Transverse colon (tissue), 4 donors: ENCODE data around the gene SCG2. TPM values are rescaled to one million over a fixed set of nuclear protein-coding genes. Genes with fewer than 3 reads are reported as not detected.
A peak's percentile ranks its signal among the peaks of the same experiment; 100 is the strongest.

ENCODE experiments used
- DNase-seq: peaks from one replicate; pipeline ENCODE4 v3.0.0-alpha.2; 2019
- H3K27ac ChIP-seq, 4 donors: fragments of 200-600 bp; sonication (generic); 2 replicates each; pipeline ENCODE4 v1.5.1; 2016 to 2018; ENCODE audit warnings: inconsistent platforms in 4 of 4
- H3K27me3 ChIP-seq: fragments of 200-600 bp; sonication (generic); 2 replicates; pipeline ENCODE4 v1.5.1; 2017; ENCODE audit warnings: inconsistent platforms
- H3K36me3 ChIP-seq, 4 donors: fragments of 200-600 bp; sonication (generic); 2 replicates each; pipeline ENCODE4 v1.5.1; 2017 to 2019; ENCODE audit warnings: inconsistent platforms in 4 of 4
- H3K4me1 ChIP-seq, 4 donors: fragments of 200-600 bp; sonication (generic); 2 replicates each; pipeline ENCODE4 v1.5.1; 2017 to 2020; ENCODE audit warnings: inconsistent platforms in 4 of 4
- H3K4me3 ChIP-seq, 4 donors: fragments of 200-600 bp; sonication (generic); 1 replicate in 1 of 4; 2 replicates in 3 of 4; pipeline versions ENCODE4 v1.5.1 to v1.6.1; 2017 to 2019; ENCODE audit warnings: inconsistent platforms in 4 of 4
- H3K9me3 ChIP-seq, 2 donors: fragments of 200-600 bp; sonication (generic); 2 replicates each; pipeline ENCODE4 v1.5.1; 2017 to 2019; ENCODE audit warnings: inconsistent platforms in 2 of 2
- EP300 ChIP-seq: sonication (generic); formaldehyde crosslinking; IDR thresholded peaks from one replicate; pipeline ENCODE4 v1.6.1; 2017; ENCODE audit warnings: antibody characterized with exemption, low read depth
- POLR2A ChIP-seq: fragments of 450-650 bp; IDR thresholded peaks from one replicate; pipeline ENCODE4 v1.6.1; 2016; ENCODE audit warnings: antibody characterized with exemption, mild to moderate bottlenecking, moderate library complexity
- POLR2AphosphoS5 ChIP-seq, 3 donors: sonication (generic); formaldehyde crosslinking; IDR thresholded peaks; one replicate each; pipeline ENCODE4 v1.6.1; 2016; ENCODE audit warnings: antibody characterized with exemption in 3 of 3
- WGBS, 2 donors: methylation state at CpG; one replicate each; pipeline ENCODE4 v1.1.5; 2018; ENCODE audit warnings: low coverage in 1 of 2; 5-methylcytosine and 5-hydroxymethylcytosine counted together
- in situ Hi-C, 4 donors: fragments of 200-750 bp; cut with MboI; loops; one replicate each; pipeline versions ENCODE4 v1.15.0 to v1.15.1; 2017; ENCODE audit warnings: low sequenced_read_pairs in 3 of 4, low pct_ligation_motif_present in 1 of 4, low pct_unique_long_range_greater_than_20kb in 1 of 4
- intact Hi-C: fragments of 100-400 bp; cut with DNase I; formaldehyde crosslinking; loops from one replicate; pipeline ENCODE4 v1.15.1; 2023; ENCODE audit warnings: low total_unique reads
- total RNA-seq, 4 donors: library from RNA; depleted of rRNA; stranded (reverse); fragments of >200 nt; gene quantifications; one replicate each; pipeline ENCODE4 v1.1.0, GENCODE V29; 2016
- TF ChIP-seq, protein P1 (sequence below), 5 experiments: fragments of 200-600 bp in 3 of 5; fragments of 450-650 bp in 2 of 5; sonication (generic) in 3 of 5; IDR thresholded peaks; 1 replicate in 2 of 5; 2 replicates in 3 of 5; pipeline ENCODE4 v1.5.1; 2016 to 2017; ENCODE audit warnings: antibody characterized with exemption in 5 of 5, inconsistent platforms in 3 of 5, mild to moderate bottlenecking in 2 of 5, moderate library complexity in 1 of 5

SCG2 gene
- total RNA-seq, 4 donors from 2014 or later, result 0.37 to 9.6 (median 4.5) TPM

DNA sequence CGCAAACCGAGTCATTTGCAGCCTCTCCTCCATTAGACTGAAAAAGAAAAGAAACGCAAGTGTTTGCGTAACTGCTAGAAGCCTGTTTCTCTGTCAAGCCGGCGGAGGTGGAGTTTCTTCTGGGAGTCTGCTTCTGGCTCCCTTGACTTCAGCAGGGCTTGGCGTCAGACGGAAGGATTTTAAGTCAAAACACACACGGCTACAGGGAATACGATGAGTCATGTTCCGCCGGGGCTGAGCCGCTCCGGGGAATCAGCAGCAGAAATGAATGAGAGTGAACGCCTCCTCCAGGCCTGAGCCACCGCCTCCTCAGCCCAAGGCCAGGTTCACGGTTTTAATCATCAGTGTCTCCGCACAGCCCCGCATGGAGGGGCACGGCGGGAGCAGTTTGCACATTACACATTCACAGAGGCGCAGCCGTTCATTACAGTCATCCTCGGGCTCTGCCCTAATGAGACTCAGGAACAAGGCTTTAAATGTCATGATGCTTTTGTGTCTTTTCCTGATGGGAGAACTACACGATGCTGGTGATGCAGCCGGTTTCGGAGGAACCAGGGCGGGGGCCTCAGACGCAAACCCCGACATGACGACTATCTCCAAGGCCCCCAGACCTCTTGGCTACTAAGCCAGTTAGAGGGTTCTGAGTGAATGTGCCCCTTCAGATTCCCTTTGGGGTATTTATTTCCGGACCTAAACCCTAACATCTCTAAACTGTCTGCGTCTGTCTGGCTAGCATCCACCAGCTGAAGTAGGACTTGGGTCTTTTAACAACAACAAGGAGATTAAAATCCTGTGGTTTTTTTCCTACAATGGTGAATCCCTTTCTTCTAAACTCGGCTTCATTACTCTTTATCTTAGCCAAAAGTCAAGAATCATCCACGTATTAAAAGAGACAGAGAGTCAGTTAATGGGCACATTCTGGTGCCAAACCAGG lies 11.1 kb upstream of the SCG2 start:
- 11 to 47% methylated on average over 2 to 32 of the region's 35 CpGs for WGBS, 2 donors
- in situ Hi-C loops, result loop anchor here in 1 of 4 donors (25.0 kb wide), 1 partner anchor 626 kb away; no protein-coding TSS in a partner anchor
- TF ChIP-seq POLR2AphosphoS5 (IDR thresholded peaks at IDR 0.05), result peak in 1 of 3 donors; percentile 13
- no peak for TF ChIP-seq POLR2A
- no peak for TF ChIP-seq EP300
- TF ChIP-seq, protein P1, sequence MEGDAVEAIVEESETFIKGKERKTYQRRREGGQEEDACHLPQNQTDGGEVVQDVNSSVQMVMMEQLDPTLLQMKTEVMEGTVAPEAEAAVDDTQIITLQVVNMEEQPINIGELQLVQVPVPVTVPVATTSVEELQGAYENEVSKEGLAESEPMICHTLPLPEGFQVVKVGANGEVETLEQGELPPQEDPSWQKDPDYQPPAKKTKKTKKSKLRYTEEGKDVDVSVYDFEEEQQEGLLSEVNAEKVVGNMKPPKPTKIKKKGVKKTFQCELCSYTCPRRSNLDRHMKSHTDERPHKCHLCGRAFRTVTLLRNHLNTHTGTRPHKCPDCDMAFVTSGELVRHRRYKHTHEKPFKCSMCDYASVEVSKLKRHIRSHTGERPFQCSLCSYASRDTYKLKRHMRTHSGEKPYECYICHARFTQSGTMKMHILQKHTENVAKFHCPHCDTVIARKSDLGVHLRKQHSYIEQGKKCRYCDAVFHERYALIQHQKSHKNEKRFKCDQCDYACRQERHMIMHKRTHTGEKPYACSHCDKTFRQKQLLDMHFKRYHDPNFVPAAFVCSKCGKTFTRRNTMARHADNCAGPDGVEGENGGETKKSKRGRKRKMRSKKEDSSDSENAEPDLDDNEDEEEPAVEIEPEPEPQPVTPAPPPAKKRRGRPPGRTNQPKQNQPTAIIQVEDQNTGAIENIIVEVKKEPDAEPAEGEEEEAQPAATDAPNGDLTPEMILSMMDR (IDR thresholded peaks at IDR 0.05), result no peak
- H3K27me3 ChIP-seq, result peaks cover 27% of the 10 kb centered on the region
- H3K9me3 ChIP-seq, result no peaks in the 10 kb centered on the region
- H3K4me1 ChIP-seq, result peaks cover 0 to 14% (median 2%) of the 10 kb centered on the region in 4 donors
- intact Hi-C loops, result no loop called here
- peak overlapping the region in 2 of 4 donors; percentile 5 to 29 for H3K4me3 ChIP-seq
- H3K36me3 ChIP-seq, result no peaks in the 10 kb centered on the region
- peak; percentile 54 for DNase-seq
- H3K27ac ChIP-seq, result peak overlapping the region; percentile 38 to 70 (median 66)

DNA sequence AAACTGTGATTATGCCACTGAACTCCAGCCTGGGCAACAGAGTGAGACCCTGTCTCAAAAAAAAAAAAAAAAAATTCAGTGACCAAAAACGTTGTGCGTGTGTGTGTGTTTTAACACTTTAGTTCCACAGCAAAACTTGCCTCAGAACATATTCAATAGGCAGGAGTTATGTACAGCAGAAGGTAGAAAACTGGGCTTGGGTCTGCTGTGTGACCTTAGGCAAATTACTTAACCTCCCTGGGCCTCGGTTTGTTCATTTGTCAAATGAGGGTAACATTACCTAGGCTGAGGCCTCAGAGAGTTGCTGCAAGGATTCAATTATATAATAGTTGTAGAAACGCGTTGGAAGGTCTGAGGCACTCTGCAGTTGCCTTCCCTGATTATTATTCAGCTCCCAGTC lies 10.3 kb upstream of the SCG2 start:
- Histone ChIP-seq H3K4me1 (peaks cover 0 to 14% (median 2%) of the 10 kb centered on the region in 4 donors), H3K9me3 (no peaks in the 10 kb centered on the region), H3K27ac (peak overlapping the region; percentile 38 to 70 (median 66)), H3K36me3 (no peaks in the 10 kb centered on the region), H3K27me3 (peaks cover 27% of the 10 kb centered on the region), H3K4me3 (peak overlapping the region in 2 of 4 donors; percentile 5 to 29)
- WGBS, 2 donors, result 63 to 76% methylated on average over 5 of the region's 5 CpGs
- in situ Hi-C loops, result loop anchor here in 1 of 4 donors (25.0 kb wide), 1 partner anchor 625 kb away; no protein-coding TSS in a partner anchor
- DNase-seq, result no peak
- TF ChIP-seq, protein P1 (IDR thresholded peaks at IDR 0.05), result no peak
- no peak for TF ChIP-seq POLR2AphosphoS5 (IDR thresholded peaks at IDR 0.05)
- no peak for TF ChIP-seq EP300
- no peak for TF ChIP-seq POLR2A
- intact Hi-C loops, result no loop called here

DNA sequence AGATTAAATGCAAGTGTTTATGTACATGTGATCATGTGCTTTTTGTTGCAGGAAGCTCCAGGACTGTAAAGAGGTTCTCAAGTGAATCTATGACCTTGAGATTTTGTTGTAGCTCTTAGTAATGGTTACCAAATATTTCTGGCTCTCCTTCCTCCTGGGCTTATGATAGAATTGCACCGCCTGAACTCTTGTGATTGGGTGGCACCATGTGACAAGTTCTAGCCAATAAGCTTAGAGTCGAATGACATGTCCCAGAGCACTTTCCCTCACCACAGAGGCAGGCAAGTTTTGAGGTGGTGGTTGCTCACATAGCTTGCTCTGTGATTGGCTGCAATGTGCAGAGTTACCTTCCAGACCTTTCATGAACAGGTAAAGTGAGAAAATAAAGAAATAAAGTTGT lies 8.9 kb upstream of the SCG2 start:
- in situ Hi-C loops, result loop anchor here in 1 of 4 donors (25.0 kb wide), 1 partner anchor 624 kb away; no protein-coding TSS in a partner anchor
- TF ChIP-seq, protein P1 (IDR thresholded peaks at IDR 0.05), result no peak
- TF ChIP-seq POLR2A, result no peak
- TF ChIP-seq EP300, result no peak
- TF ChIP-seq POLR2AphosphoS5 (IDR thresholded peaks at IDR 0.05), result no peak
- 98% methylated on average over 2 of the region's 2 CpGs; no CpG with 5 or more reads in 1 of the 2 donors for WGBS, 2 donors

DNA sequence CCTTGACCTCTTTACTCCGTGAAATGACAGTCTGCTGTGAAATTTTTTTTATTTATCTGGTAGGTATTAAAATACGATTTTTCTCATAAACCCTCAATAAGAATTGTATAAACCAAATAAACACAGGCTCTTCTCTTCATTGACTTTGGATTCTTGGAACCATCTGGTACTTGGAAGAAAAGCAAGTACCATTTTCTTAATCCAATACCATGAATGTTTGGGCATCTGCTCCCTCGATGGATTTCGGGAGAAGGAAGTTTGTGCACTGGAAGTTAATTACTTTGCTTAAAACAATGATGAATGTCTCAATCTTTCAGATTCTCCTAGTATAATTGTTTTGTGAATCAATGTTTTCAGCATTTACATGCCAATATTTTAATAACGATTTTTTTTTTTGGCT lies 5.3 kb upstream of the SCG2 start:
- H3K4me3 ChIP-seq, result no peak overlapping the region
- H3K9me3 ChIP-seq, result no peaks in the 10 kb centered on the region
- intact Hi-C loops, result no loop called here
- no peak overlapping the region for H3K27ac ChIP-seq
- TF ChIP-seq POLR2A (no peak), EP300 (no peak), POLR2AphosphoS5 (IDR thresholded peaks at IDR 0.05) (no peak)
- TF ChIP-seq, protein P1 (IDR thresholded peaks at IDR 0.05), result no peak
- no peak for DNase-seq
- H3K27me3 ChIP-seq, result peaks cover 6% of the 10 kb centered on the region
- WGBS, 2 donors, result 66 to 69% methylated on average over 5 of the region's 5 CpGs
- no peaks in the 10 kb centered on the region for H3K36me3 ChIP-seq
- in situ Hi-C loops, result loop anchor here in 1 of 4 donors (25.0 kb wide), 1 partner anchor 620 kb away; no protein-coding TSS in a partner anchor
- peaks cover 0 to 2% (median 0%) of the 10 kb centered on the region in 4 donors for H3K4me1 ChIP-seq

More for the DNA sequence above, 8.9 kb upstream of the SCG2 start:
- Histone ChIP-seq H3K4me3 (no peak overlapping the region), H3K27me3 (peaks cover 27% of the 10 kb centered on the region), H3K27ac (no peak overlapping the region), H3K9me3 (no peaks in the 10 kb centered on the region), H3K36me3 (no peaks in the 10 kb centered on the region), H3K4me1 (peaks cover 0 to 14% (median 2%) of the 10 kb centered on the region in 4 donors)
- intact Hi-C loops, result no loop called here
- DNase-seq, result no peak
